ENCODE measurements around the gene MAP2K4. TPM values are rescaled to one million over a fixed set of nuclear protein-coding genes. Genes with fewer than 3 reads are reported as not detected.

The MAP2K4 gene
- total and polyA plus RNA-seq, 2 donors (not counting 1 experiment from before 2014, with no cell fraction given), result 6.2 to 44.8 TPM

DNA sequence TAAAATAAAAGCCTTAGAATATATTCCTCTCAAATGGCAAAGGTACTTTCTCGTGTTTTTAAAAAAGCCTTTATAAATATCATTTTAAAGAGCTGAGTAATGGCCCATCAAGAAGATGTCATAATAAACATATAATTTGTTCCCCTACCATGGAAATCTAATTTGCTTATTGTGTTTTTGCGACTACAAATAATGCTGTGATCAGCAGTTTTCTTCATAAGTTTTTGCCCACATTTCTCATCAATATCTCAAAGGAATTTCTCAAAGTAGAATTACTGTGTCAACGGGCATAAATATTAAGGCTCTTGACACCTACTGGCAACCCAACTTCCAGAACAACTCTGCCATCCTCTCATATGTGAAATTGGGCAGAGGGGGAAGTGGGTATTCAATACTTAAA lies 40.9 kb upstream of the MAP2K4 start:
- Histone ChIP-seq H3K79me2 (ENCODE audit: control insufficient read depth, insufficient read depth, low read length) (no peaks in the 10 kb centered on the region), H3K9ac (ENCODE audit: low read length) (no peak overlapping the region), H3K4me1 (ENCODE audit: control insufficient read depth in 2 of 2, insufficient read depth in 2 of 2, low read length in 2 of 2) (no peaks in the 10 kb centered on the region), H3K27ac (ENCODE audit: low read length in 2 of 2) (no peak overlapping the region), H4K20me1 (ENCODE audit: control insufficient read depth, insufficient read depth, low read length, poor library complexity, severe bottlenecking) (no peaks in the 10 kb centered on the region), H3K27me3 (replicated peaks in 1 of 4; ENCODE audit: control extremely low read depth in 1 of 4, control insufficient read depth in 3 of 4, insufficient read depth in 4 of 4, low read length in 3 of 4) (no peaks in the 10 kb centered on the region), H3K9me3 (ENCODE audit: control extremely low read depth in 1 of 3, control insufficient read depth in 2 of 3, insufficient read depth in 1 of 3, low read length in 2 of 3) (no peaks in the 10 kb centered on the region), H3K4me2 (replicated peaks; ENCODE audit: low read depth, low read length, poor library complexity, severe bottlenecking) (no peak overlapping the region), H3K36me3 (replicated peaks in 1 of 2; ENCODE audit: control extremely low read depth in 1 of 2, control insufficient read depth in 1 of 2, extremely low read depth in 1 of 2, insufficient read depth in 2 of 2, low read length in 1 of 2) (peaks cover 7 to 49% of the 10 kb centered on the region in 2 experiments), H3K4me3 (ENCODE audit: control extremely low read depth in 1 of 5, extremely low read depth in 1 of 5, insufficient read depth in 1 of 5, low read depth in 2 of 5, low read length in 4 of 5) (no peak overlapping the region), H2AFZ (ENCODE audit: insufficient read depth, low read depth, low read length, poor library complexity, severe bottlenecking) (no peak overlapping the region)
- ChIA-PET POLR2A (no interaction called here), CTCF (no interaction called here)
- Mint-ChIP-seq H3K27ac (no peak overlapping the region), H3K4me3 (no peak overlapping the region), H3K27me3 (no peaks in the 10 kb centered on the region), H3K9me3 (ENCODE audit: insufficient read depth) (no peaks in the 10 kb centered on the region), H3K4me1 (no peaks in the 10 kb centered on the region)
- TF ChIP-seq, protein P1, sequence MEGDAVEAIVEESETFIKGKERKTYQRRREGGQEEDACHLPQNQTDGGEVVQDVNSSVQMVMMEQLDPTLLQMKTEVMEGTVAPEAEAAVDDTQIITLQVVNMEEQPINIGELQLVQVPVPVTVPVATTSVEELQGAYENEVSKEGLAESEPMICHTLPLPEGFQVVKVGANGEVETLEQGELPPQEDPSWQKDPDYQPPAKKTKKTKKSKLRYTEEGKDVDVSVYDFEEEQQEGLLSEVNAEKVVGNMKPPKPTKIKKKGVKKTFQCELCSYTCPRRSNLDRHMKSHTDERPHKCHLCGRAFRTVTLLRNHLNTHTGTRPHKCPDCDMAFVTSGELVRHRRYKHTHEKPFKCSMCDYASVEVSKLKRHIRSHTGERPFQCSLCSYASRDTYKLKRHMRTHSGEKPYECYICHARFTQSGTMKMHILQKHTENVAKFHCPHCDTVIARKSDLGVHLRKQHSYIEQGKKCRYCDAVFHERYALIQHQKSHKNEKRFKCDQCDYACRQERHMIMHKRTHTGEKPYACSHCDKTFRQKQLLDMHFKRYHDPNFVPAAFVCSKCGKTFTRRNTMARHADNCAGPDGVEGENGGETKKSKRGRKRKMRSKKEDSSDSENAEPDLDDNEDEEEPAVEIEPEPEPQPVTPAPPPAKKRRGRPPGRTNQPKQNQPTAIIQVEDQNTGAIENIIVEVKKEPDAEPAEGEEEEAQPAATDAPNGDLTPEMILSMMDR (IDR thresholded peaks at IDR 0.05), result no peak
- no peak for TF ChIP-seq EZH2 (IDR thresholded peaks at IDR 0.05; ENCODE audit: borderline replicate concordance, insufficient read depth, low read depth, low read length, poor library complexity, severe bottlenecking)
- WGBS (ENCODE audit: insufficient coverage), result no CpG with 5 or more reads among the region's 3 CpGs
- no peak for ATAC-seq (ENCODE audit: low read depth)
- intact Hi-C loops (cut with micrococcal nuclease), result no loop called here
- DNase-seq, result no peak

DNA sequence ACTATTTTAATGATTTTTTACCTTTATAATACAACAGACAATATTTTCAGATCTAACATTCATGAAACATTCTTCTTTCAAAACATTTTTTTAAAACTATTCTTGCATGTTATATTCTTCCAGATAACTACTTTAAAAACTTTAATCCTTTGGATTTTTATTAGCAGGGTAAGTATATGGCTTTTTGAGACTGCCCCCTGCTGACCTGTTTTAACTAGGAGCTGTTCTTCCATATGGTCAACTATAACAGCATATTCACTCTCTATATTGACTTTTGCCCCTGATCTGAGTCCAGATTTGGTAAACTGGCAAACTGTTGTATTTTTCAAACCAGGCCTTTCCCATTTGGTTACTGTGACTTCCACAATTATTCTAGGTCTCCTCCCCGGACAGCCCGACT lies 39.9 kb upstream of the MAP2K4 start:
- TF ChIP-seq, protein P1 (IDR thresholded peaks at IDR 0.05), result no peak
- TF ChIP-seq EZH2 (IDR thresholded peaks at IDR 0.05; ENCODE audit: borderline replicate concordance, insufficient read depth, low read depth, low read length, poor library complexity, severe bottlenecking), result no peak
- Mint-ChIP-seq H3K27ac (no peak overlapping the region), H3K4me3 (no peak overlapping the region), H3K4me1 (no peaks in the 10 kb centered on the region), H3K27me3 (no peaks in the 10 kb centered on the region), H3K9me3 (ENCODE audit: insufficient read depth) (no peaks in the 10 kb centered on the region)
- no peak for ATAC-seq (ENCODE audit: low read depth)
- ChIA-PET CTCF (interaction anchor here (0.7 kb wide), 1 partner anchor 12 kb away, joined by 3 read pairs; no protein-coding TSS in a partner anchor), POLR2A (no interaction called here)
- Histone ChIP-seq H4K20me1 (ENCODE audit: control insufficient read depth, insufficient read depth, low read length, poor library complexity, severe bottlenecking) (no peaks in the 10 kb centered on the region), H3K27ac (ENCODE audit: low read length in 2 of 2) (no peak overlapping the region), H3K79me2 (ENCODE audit: control insufficient read depth, insufficient read depth, low read length) (no peaks in the 10 kb centered on the region), H3K36me3 (replicated peaks in 1 of 2; ENCODE audit: control extremely low read depth in 1 of 2, control insufficient read depth in 1 of 2, extremely low read depth in 1 of 2, insufficient read depth in 2 of 2, low read length in 1 of 2) (peaks cover 11 to 58% of the 10 kb centered on the region in 2 experiments), H2AFZ (ENCODE audit: insufficient read depth, low read depth, low read length, poor library complexity, severe bottlenecking) (no peak overlapping the region), H3K27me3 (replicated peaks in 1 of 4; ENCODE audit: control extremely low read depth in 1 of 4, control insufficient read depth in 3 of 4, insufficient read depth in 4 of 4, low read length in 3 of 4) (no peaks in the 10 kb centered on the region), H3K4me3 (ENCODE audit: control extremely low read depth in 1 of 5, extremely low read depth in 1 of 5, insufficient read depth in 1 of 5, low read depth in 2 of 5, low read length in 4 of 5) (no peak overlapping the region), H3K9ac (ENCODE audit: low read length) (no peak overlapping the region), H3K9me3 (ENCODE audit: control extremely low read depth in 1 of 3, control insufficient read depth in 2 of 3, insufficient read depth in 1 of 3, low read length in 2 of 3) (no peaks in the 10 kb centered on the region), H3K4me2 (replicated peaks; ENCODE audit: low read depth, low read length, poor library complexity, severe bottlenecking) (no peak overlapping the region), H3K4me1 (ENCODE audit: control insufficient read depth in 2 of 2, insufficient read depth in 2 of 2, low read length in 2 of 2) (no peaks in the 10 kb centered on the region)
- no peak for DNase-seq
- 67% methylated on average over 2 of the region's 2 CpGs for WGBS (ENCODE audit: insufficient coverage)
- intact Hi-C loops (cut with micrococcal nuclease), result no loop called here

Data from B cell (primary cell).